ENCODE measurements around the gene SLC44A5.
"Not testable (repeated sequence)": the region's sequence is repeated elsewhere in the genome, so short reads cannot be mapped to it uniquely, and the experiment has no call there.

Gene SLC44A5

GRCh38 chr1:75354267-75354666 lies 256.6 kb downstream of the SLC44A5 start:
- DNase-seq = not testable (repeated sequence)

- no peak for DNase-seq
Measured at GRCh38 chr1:75353051-75353450, 257.9 kb downstream of the SLC44A5 start.

GRCh38 chr1:75345538-75346292 lies 265.2 kb downstream of the SLC44A5 start:
- no peak for DNase-seq

- no peak for DNase-seq
Measured at GRCh38 chr1:75342786-75343185, 268.1 kb downstream of the SLC44A5 start.

- no peak for DNase-seq
Measured at GRCh38 chr1:75341537-75341936, 269.4 kb downstream of the SLC44A5 start.

- DNase-seq = no peak
Measured at GRCh38 chr1:75338616-75339483, 272.1 kb downstream of the SLC44A5 start.

- no peak for DNase-seq
Measured at GRCh38 chr1:75334876-75335389, 276.0 kb downstream of the SLC44A5 start.

GRCh38 chr1:75330624-75331023 lies 280.3 kb downstream of the SLC44A5 start:
- DNase-seq = no peak

- no peak for DNase-seq
Measured at GRCh38 chr1:75328691-75329090, 282.2 kb downstream of the SLC44A5 start.

GRCh38 chr1:75327395-75327794 lies 283.5 kb downstream of the SLC44A5 start:
- no peak for DNase-seq

- no peak for DNase-seq
Measured at GRCh38 chr1:75317976-75318375, 292.9 kb downstream of the SLC44A5 start.

- no peak for DNase-seq
Measured at GRCh38 chr1:75316230-75316629, 294.7 kb downstream of the SLC44A5 start.

- DNase-seq = no peak
Measured at GRCh38 chr1:75312620-75313019, 298.3 kb downstream of the SLC44A5 start.

- DNase-seq = no peak
Measured at GRCh38 chr1:75310067-75310466, 300.8 kb downstream of the SLC44A5 start.

- no peak for DNase-seq
Measured at GRCh38 chr1:75308365-75308764, 302.5 kb downstream of the SLC44A5 start.

- no peak for DNase-seq
Measured at GRCh38 chr1:75305061-75305460, 305.9 kb downstream of the SLC44A5 start.

GRCh38 chr1:75293270-75293669 lies 317.6 kb downstream of the SLC44A5 start:
- DNase-seq = no peak

- DNase-seq = no peak
Measured at GRCh38 chr1:75292013-75292412, 318.9 kb downstream of the SLC44A5 start.

GRCh38 chr1:75276385-75276784 lies 334.5 kb downstream of the SLC44A5 start:
- DNase-seq = no peak

GRCh38 chr1:75275631-75276030 lies 335.3 kb downstream of the SLC44A5 start:
- DNase-seq = no peak

GRCh38 chr1:75274920-75275506 lies 335.9 kb downstream of the SLC44A5 start:
- DNase-seq = no peak

- no peak for DNase-seq
Measured at GRCh38 chr1:75273110-75273509, 337.8 kb downstream of the SLC44A5 start.

- no peak for DNase-seq
Measured at GRCh38 chr1:75265792-75266191, 345.1 kb downstream of the SLC44A5 start.
